ENCODE measurements around the gene GRK4.
"Not testable (repeated sequence)": the region's sequence is repeated elsewhere in the genome, so short reads cannot be mapped to it uniquely, and the experiment has no call there.

The GRK4 gene

GRCh38 chr4:2962614-2963174 is 677 bp upstream of the GRK4 start:
- no peak for DNase-seq

- DNase-seq: no peak
These were observed 648 bp downstream of the GRK4 start for GRCh38 chr4:2963966-2964471.

- no peak for DNase-seq
These were observed 1.4 kb downstream of the GRK4 start for GRCh38 chr4:2964706-2965258.

- no peak for DNase-seq
These were observed 1.9 kb downstream of the GRK4 start for GRCh38 chr4:2965262-2965661.

GRCh38 chr4:2968381-2968780 is 5.0 kb downstream of the GRK4 start:
- DNase-seq: no peak

GRCh38 chr4:2971275-2971674 is 7.9 kb downstream of the GRK4 start:
- DNase-seq: no peak

GRCh38 chr4:2977211-2978088 is 14.1 kb downstream of the GRK4 start:
- no peak for DNase-seq

GRCh38 chr4:2981256-2981819 is 18.0 kb downstream of the GRK4 start:
- DNase-seq: no peak

- DNase-seq: no peak
These were observed 18.6 kb downstream of the GRK4 start for GRCh38 chr4:2982012-2982411.

- DNase-seq: not testable (repeated sequence)
These were observed 20.3 kb downstream of the GRK4 start for GRCh38 chr4:2983715-2984114.

GRCh38 chr4:2991243-2991642 is 27.9 kb downstream of the GRK4 start:
- no peak for DNase-seq

GRCh38 chr4:2994917-2995316 is 31.5 kb downstream of the GRK4 start:
- no peak for DNase-seq

- DNase-seq: no peak
These were observed 32.3 kb downstream of the GRK4 start for GRCh38 chr4:2995546-2996265.

GRCh38 chr4:2996415-2996814 is 33.0 kb downstream of the GRK4 start:
- DNase-seq: no peak

GRCh38 chr4:3007724-3008123 is 44.4 kb downstream of the GRK4 start:
- DNase-seq: no peak

- DNase-seq: no peak
These were observed 46.1 kb downstream of the GRK4 start for GRCh38 chr4:3009422-3009821.

- DNase-seq: no peak
These were observed 47.2 kb downstream of the GRK4 start for GRCh38 chr4:3010577-3010976.

GRCh38 chr4:3010998-3011397 is 47.6 kb downstream of the GRK4 start:
- DNase-seq: no peak

GRCh38 chr4:3011456-3012220 is 48.3 kb downstream of the GRK4 start:
- no peak for DNase-seq

GRCh38 chr4:3013323-3013722 is 50.0 kb downstream of the GRK4 start:
- DNase-seq: no peak

GRCh38 chr4:3013839-3014350 is 50.5 kb downstream of the GRK4 start:
- no peak for DNase-seq

GRCh38 chr4:3016961-3017360 is 53.6 kb downstream of the GRK4 start:
- DNase-seq: no peak
